Panc1 (cell line): ENCODE data around the gene SLC35F2. TPM values are rescaled to one million over a fixed set of nuclear protein-coding genes. Genes with fewer than 3 reads are reported as not detected.
A peak's percentile ranks its signal among the peaks of the same experiment; 100 is the strongest.

Experiments
- ATAC-seq: fragments of 200-7000 bp; cut with Tn5 transposase; 2 replicates; pipeline ENCODE4 v1.9.1; 2020; ENCODE audit warnings: mild to moderate bottlenecking, moderate library complexity
- BruUV-seq: library from RNA; stranded (reverse); fragments of 400-500 nt; replicated peaks from 2 replicates; lab custom pipeline; 2021; lab: Mats Ljungman, UMichigan
- CTCF ChIA-PET: fragments of 300-600 bp; sonication (Branson Sonifier 250); formaldehyde crosslinking; loops from one replicate; lab custom pipeline; 2022; ENCODE audit warnings: antibody characterized with exemption; lab: Charles Lee
- POLR2A ChIA-PET: fragments of 300-600 bp; sonication (Branson Sonifier 250); formaldehyde crosslinking; loops from one replicate; lab custom pipeline; 2022; ENCODE audit warnings: antibody characterized with exemption; lab: Charles Lee
- DNase-seq: peaks from one replicate; pipeline ENCODE4 v3.0.0-alpha.2; 2010; ENCODE audit warnings: low read depth, low spot score
- H3K27ac ChIP-seq: 2 replicates; pipeline ENCODE4 v1.5.1; 2011; ENCODE audit warnings: mild to moderate bottlenecking, low read length, inconsistent platforms
- H3K27me3 ChIP-seq: fragments of 200-500 bp; sonication (Bioruptor generic); 2 replicates; pipeline ENCODE4 v1.6.0; 2014; ENCODE audit warnings: low read length, inconsistent platforms; ENCODE audit not compliant: control insufficient read depth, insufficient read depth
- H3K36me3 ChIP-seq: fragments of 200-500 bp; sonication (Bioruptor generic); 2 replicates; pipeline ENCODE4 v1.5.1; 2014; ENCODE audit warnings: inconsistent platforms, mild to moderate bottlenecking, low read length, moderate library complexity; ENCODE audit not compliant: control insufficient read depth, insufficient read depth
- H3K4me1 ChIP-seq: 2 replicates; pipeline ENCODE4 v1.5.1; 2011; ENCODE audit warnings: inconsistent platforms, mild to moderate bottlenecking, low read length, moderate library complexity; ENCODE audit not compliant: control insufficient read depth, insufficient read depth
- H3K4me3 ChIP-seq, 2 experiments: 2 replicates each; pipeline ENCODE4 v1.5.1; 2011 to 2012; ENCODE audit warnings: low read depth in 2 of 2, low read length in 2 of 2, mild to moderate bottlenecking in 2 of 2, inconsistent platforms in 1 of 2, moderate library complexity in 1 of 2
- H3K9me3 ChIP-seq: fragments of 200-500 bp; sonication (Bioruptor generic); 2 replicates; pipeline ENCODE4 v1.5.1; 2014; ENCODE audit warnings: low read depth, mild to moderate bottlenecking, inconsistent platforms, low read length, moderate library complexity; ENCODE audit not compliant: control insufficient read depth, insufficient read depth
- POLR2AphosphoS5 ChIP-seq: IDR thresholded peaks from 2 replicates; pipeline ENCODE4 v1.6.1; 2012; ENCODE audit warnings: mild to moderate bottlenecking, low read depth, low read length, moderate library complexity
- REST ChIP-seq, 2 experiments: IDR thresholded peaks; 2 replicates each; pipeline ENCODE4 v1.6.1; 2011 to 2012; ENCODE audit warnings: low read depth in 2 of 2, control low read depth in 1 of 2, low read length in 1 of 2, mild to moderate bottlenecking in 1 of 2, moderate library complexity in 1 of 2; ENCODE audit not compliant: insufficient read depth in 1 of 2
- SIN3A ChIP-seq: IDR thresholded peaks from 2 replicates; pipeline ENCODE4 v1.6.1; 2012; ENCODE audit warnings: low read depth, mild to moderate bottlenecking, low read length, moderate library complexity, borderline replicate concordance; ENCODE audit not compliant: insufficient read depth
- TCF7L2 ChIP-seq: IDR thresholded peaks from 2 replicates; pipeline ENCODE4 v1.6.1; 2011; ENCODE audit warnings: mild to moderate bottlenecking, low read depth, low read length, inconsistent platforms
- in situ Hi-C: cut with HindIII; loops from 2 replicates; pipeline ENCODE4 v1.10.0; 2016; ENCODE audit warnings: low sequenced_read_pairs, low pct_unique_long_range_greater_than_20kb
- intact Hi-C: fragments of 100-400 bp; cut with micrococcal nuclease; formaldehyde crosslinking; loops from one replicate; pipeline ENCODE4 v1.10.0; 2022; ENCODE audit not compliant: unreplicated experiment
- total RNA-seq: library from RNA; stranded (reverse); gene quantifications from one replicate; pipeline ENCODE4 v1.2.1, GENCODE V29; 2021; ENCODE audit not compliant: unreplicated experiment
- TF ChIP-seq, protein P1 (sequence below): fragments of 450-650 bp; IDR thresholded peaks from 2 replicates; pipeline ENCODE4 v1.5.1; 2017; ENCODE audit warnings: mild to moderate bottlenecking

Gene SLC35F2
- total RNA-seq, 1 experiment from 2014 or later, result 89.4 TPM

DNA sequence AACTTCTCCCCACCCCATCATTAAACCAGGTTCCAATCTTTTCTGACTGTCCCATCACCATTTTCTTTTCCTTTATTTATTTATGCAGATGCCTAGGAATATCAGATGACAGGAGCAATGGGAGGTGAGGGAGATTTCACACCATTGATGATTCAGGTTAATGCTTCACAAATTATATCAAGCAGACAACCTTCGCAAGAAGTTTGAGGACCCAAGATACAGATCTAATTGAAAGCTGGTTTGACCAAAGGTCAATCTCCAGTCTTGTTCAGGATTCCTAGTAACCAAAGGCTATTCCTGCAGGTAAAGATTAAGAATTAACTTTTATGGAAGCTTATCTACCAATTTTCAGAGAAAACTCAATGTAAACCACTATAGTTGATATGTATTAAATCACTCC, 54.4 kb downstream of the SLC35F2 start:
- in situ Hi-C loops, result no loop called here
- intact Hi-C loops, result no loop called here
- H3K4me3 ChIP-seq, result no peak overlapping the region
- DNase-seq (no peak), ATAC-seq (no peak)
- no peaks in the 10 kb centered on the region for H3K27me3 ChIP-seq
- peaks cover 41% of the 10 kb centered on the region for H3K36me3 ChIP-seq
- ChIA-PET POLR2A (no interaction called here), CTCF (interaction anchor here (0.7 kb wide), 1 partner anchor 313 kb away, joined by 5 read pairs; no protein-coding TSS in a partner anchor)
- H3K4me1 ChIP-seq, result peaks cover 4% of the 10 kb centered on the region; the same call in 1 of the 2 replicates
- TSS peak; percentile 14 for BruUV-seq
- no peaks in the 10 kb centered on the region for H3K9me3 ChIP-seq
- H3K27ac ChIP-seq, result no peak overlapping the region
- TF ChIP-seq TCF7L2 (no peak), POLR2AphosphoS5 (no peak), REST (IDR thresholded peaks at IDR 0.05; ENCODE audit: insufficient read depth in 1 of 2, low read depth in 2 of 2, low read length in 1 of 2) (no peak), SIN3A (no peak)
- TF ChIP-seq, protein P1, sequence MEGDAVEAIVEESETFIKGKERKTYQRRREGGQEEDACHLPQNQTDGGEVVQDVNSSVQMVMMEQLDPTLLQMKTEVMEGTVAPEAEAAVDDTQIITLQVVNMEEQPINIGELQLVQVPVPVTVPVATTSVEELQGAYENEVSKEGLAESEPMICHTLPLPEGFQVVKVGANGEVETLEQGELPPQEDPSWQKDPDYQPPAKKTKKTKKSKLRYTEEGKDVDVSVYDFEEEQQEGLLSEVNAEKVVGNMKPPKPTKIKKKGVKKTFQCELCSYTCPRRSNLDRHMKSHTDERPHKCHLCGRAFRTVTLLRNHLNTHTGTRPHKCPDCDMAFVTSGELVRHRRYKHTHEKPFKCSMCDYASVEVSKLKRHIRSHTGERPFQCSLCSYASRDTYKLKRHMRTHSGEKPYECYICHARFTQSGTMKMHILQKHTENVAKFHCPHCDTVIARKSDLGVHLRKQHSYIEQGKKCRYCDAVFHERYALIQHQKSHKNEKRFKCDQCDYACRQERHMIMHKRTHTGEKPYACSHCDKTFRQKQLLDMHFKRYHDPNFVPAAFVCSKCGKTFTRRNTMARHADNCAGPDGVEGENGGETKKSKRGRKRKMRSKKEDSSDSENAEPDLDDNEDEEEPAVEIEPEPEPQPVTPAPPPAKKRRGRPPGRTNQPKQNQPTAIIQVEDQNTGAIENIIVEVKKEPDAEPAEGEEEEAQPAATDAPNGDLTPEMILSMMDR, result no peak

DNA sequence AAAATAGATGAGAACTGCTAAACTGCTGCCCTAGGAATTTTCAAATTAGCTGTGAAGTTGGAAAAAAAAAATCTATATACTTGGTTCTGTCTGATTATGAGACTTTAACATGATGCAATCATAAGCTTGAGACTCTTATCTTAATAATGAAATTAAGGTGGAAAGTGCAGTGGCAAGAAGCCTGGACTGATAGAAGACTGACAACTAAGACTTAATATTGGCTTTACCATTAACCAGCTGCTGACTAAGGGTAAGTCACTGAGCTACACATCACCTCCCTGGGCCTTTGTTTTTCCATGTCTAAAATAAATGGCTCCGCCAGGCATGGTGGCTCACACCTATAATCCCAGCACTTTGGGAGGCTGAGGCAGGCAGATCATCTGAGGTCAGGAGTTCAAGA, 56.9 kb downstream of the SLC35F2 start:
- no TSS peak for BruUV-seq
- Histone ChIP-seq H3K27me3 (no peaks in the 10 kb centered on the region), H3K4me3 (no peak overlapping the region), H3K9me3 (no peaks in the 10 kb centered on the region), H3K36me3 (peaks cover 43% of the 10 kb centered on the region), H3K27ac (no peak overlapping the region), H3K4me1 (peaks cover 4% of the 10 kb centered on the region; the same call in 1 of the 2 replicates)
- ATAC-seq, result no peak
- CTCF ChIA-PET, result interaction anchor here (0.5 kb wide), 1 partner anchor 50 kb away, joined by 9 read pairs; no protein-coding TSS in a partner anchor
- intact Hi-C loops, result no loop called here
- in situ Hi-C loops, result no loop called here
- POLR2A ChIA-PET, result interaction anchor here (0.5 kb wide), 1 partner anchor 136 kb away, joined by 3 read pairs; no protein-coding TSS in a partner anchor
- DNase-seq, result no peak
- TF ChIP-seq, protein P1, result no peak
- TF ChIP-seq POLR2AphosphoS5 (no peak), TCF7L2 (no peak), REST (IDR thresholded peaks at IDR 0.05; ENCODE audit: insufficient read depth in 1 of 2, low read depth in 2 of 2, low read length in 1 of 2) (no peak), SIN3A (no peak)
